NCI-H510A (cell line): Measurements from ENCODE around the gene DMAC1.
A peak's percentile ranks its signal among the peaks of the same experiment; 100 is the strongest.

Source experiments
- DNase-seq: peaks from one replicate; lab custom pipeline; 2025; lab: John Stamatoyannopoulos, UW

DMAC1 gene

DNA sequence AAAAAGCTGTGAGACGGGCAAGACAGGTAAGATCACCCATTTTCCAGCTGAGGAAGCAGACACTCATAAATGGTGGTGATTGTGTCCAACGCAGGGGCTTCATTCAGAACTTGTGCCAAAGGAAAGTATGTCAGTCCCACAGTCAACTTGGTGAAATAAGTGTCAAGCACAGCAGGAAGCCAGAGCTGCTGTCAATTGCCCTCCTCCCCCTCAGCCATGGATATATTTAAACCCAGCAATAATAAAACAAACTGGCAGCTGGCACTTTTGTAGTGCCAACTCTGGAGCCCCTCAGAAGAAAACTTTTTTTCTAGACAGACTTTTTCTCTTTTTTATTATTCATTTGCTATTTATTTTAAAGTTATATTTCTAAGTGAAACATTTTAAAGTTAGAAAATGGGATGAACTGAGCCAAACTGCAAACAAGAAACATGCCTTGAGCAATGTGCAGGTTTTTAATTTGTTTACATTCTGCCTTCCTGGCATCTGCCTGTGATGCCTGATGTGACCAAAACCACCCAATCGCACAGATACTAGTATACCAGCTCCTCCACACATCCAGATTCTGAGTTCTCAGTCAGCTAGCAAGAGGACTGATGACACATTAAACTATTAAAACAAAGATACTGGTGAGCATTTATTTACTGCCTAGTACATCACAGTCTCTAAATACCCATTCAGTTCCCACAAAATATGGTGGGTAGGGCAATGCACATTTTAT, 17.0 kb downstream of the DMAC1 start:
- DNase-seq, result no peak

GRCh38 chr9:7780261-7780988, 19.2 kb downstream of the DMAC1 start:
- DNase-seq, result no peak

- DNase-seq, result no peak
These were observed 20.6 kb downstream of the DMAC1 start for GRCh38 chr9:7778851-7779600.

DNA sequence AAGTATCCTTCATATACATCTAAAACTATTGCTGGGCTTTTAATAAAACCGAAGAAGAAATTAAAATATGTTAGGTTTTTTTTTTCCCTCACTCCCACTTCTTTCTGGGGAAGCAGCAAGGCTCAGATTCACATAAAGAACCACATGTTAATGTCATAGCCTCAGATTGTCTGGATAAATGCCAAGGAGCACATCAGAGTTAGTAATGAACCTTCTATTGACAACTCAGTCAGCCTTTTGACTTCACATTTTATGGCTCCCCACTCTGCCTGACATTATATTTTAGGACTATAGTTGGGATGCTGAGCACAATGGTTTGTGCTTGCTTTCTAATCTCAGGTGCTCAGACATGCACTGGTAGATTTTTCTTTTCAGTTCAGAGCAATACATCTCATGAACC, 21.8 kb downstream of the DMAC1 start:
- peak; percentile 6 for DNase-seq

- DNase-seq, result no peak
These were observed 29.5 kb downstream of the DMAC1 start for GRCh38 chr9:7770111-7770510.

GRCh38 chr9:7762600-7762999, 37.0 kb downstream of the DMAC1 start:
- DNase-seq, result no peak

GRCh38 chr9:7760014-7760415, 39.6 kb downstream of the DMAC1 start:
- DNase-seq, result no peak

DNA sequence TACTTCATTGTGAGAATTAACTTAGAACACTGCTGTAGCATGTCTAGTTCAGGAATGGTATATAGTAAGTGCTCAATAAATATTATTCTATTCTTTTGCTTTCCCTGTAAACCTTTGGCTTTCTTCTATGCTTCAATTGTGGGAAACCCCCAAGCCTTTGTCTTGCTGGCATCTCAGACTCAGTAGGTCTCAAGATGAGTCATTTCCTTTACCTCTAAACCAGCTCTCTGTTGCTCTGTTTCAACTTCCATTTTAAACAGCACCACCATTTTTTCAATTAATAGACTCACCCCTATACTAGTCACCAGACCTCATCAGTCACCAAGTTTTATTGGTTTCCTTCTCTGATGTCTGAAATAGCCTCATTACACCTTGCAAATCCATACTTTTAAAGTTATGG, 43.5 kb downstream of the DMAC1 start:
- DNase-seq, result no peak

DNA sequence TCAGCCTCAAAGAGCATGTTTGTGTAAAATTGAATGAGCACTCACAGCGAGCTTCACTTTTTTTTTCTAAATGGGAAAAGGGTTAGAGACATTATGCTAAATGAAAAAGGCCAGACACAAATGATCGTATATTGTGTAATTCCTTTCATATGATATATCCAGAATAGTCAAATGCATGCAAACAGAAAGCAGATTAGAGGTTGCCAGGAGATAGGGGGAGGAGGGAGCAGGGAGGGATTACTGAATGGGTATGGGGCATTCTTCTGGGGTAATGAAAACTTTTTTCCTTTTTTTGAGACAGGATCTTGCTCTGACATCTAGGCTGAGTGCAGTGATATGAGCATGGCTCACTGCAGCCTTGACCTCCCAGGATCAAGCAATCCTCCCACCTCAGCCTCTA, 47.1 kb downstream of the DMAC1 start:
- no peak for DNase-seq
